ENCODE data around the gene TNFRSF21.

DNA sequence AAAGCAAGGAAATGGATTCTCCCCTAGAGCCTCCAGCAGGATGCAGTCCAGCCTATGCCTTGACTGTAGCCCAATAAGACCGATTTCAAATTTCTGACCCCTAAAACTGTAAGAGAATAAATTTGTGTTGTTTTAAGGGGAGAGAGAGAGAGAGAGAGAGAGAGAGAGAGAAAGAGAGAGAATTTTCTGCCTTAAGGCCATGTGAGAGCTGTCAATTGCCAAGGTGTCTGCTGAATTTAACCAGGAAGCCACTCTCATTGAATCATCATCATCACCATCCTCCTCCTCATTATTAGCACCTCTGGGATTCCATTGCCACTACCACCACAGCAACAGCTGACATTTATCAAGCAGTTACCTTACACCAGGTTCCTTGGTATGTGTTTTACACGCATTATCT, 27.8 kb upstream of the TNFRSF21 start:
- TF ChIP-seq CTCF (conservative IDR thresholded peaks at IDR 0.05; ENCODE audit: low read length) (no peak), EZH2phosphoT487 (IDR thresholded peaks at IDR 0.05; ENCODE audit: borderline replicate concordance, low read depth, low read length) (no peak)
